Sciatic nerve (tissue), 2 donors: ENCODE data around the gene RIN2. TPM values are rescaled to one million over a fixed set of nuclear protein-coding genes. Genes with fewer than 3 reads are reported as not detected.

ENCODE experiments used
- ATAC-seq: fragments of 200-7000 bp; cut with Tn5 transposase; one replicate; pipeline ENCODE4 v1.9.1; 2020; ENCODE audit warnings: mild to moderate bottlenecking, moderate library complexity
- DNase-seq: peaks from one replicate; pipeline ENCODE4 v3.0.0-alpha.2; 2020; ENCODE audit warnings: low spot score
- intact Hi-C: fragments of 100-400 bp; cut with DNase I; formaldehyde crosslinking; loops from one replicate; pipeline ENCODE4 v1.14.2; 2022
- total RNA-seq: library from RNA; stranded (reverse); fragmentation: NEBNext Ultra II Directional; extraction: Animal tissue kit (Norgen Biotek cat#: 25700); gene quantifications from one replicate; pipeline ENCODE4 v1.2.1, GENCODE V29; 2021
- donor health status: DM: no; HTN: no; CAD: no.
- donor health status: DM: no; HTN: no; CAD: no.

Gene RIN2
- total RNA-seq, 1 donor from 2014 or later, result 94.9 TPM

- intact Hi-C loops, result no loop called here
- DNase-seq (no peak), ATAC-seq (peak; percentile 48)
Measured at GRCh38 chr20:19807191-19807945, 49.3 kb downstream of the RIN2 start.
